A549 (cell line): Measurements from ENCODE around the gene TRIO.

Source experiments
- BHLHE40 ChIP-seq: IDR thresholded peaks from 2 replicates; pipeline ENCODE4 v1.6.1; 2012; ENCODE audit warnings: low read depth, low read length, inconsistent platforms
- CHD4 ChIP-seq: fragments of 200-600 bp; sonication (generic); IDR thresholded peaks from 2 replicates; pipeline ENCODE4 v1.6.1; 2016; ENCODE audit warnings: antibody characterized with exemption, mild to moderate bottlenecking, borderline replicate concordance
- CTCF ChIP-seq: fragments of >200 bp; sonication (Bioruptor Twin); formaldehyde crosslinking; IDR thresholded peaks from 3 replicates; pipeline ENCODE4 v1.5.1; 2016
- ELK1 ChIP-seq: fragments of 150-350 bp; IDR thresholded peaks from 2 replicates; pipeline ENCODE4 v1.6.1; 2014; ENCODE audit warnings: low read depth, mild to moderate bottlenecking, low read length
- EP300 ChIP-seq, 2 experiments: fragments of >200 bp; sonication (Bioruptor Twin); formaldehyde crosslinking; IDR thresholded peaks; 2 replicates in 1 of 2; 3 replicates in 1 of 2; pipeline ENCODE4 v1.6.1; 2016 to 2017
- HDAC2 ChIP-seq: fragments of 200-600 bp; sonication (generic); IDR thresholded peaks from 2 replicates; pipeline ENCODE4 v1.6.1; 2016
- HMGXB4 ChIP-seq: fragments of 250-450 bp; sonication (Bioruptor Pico); IDR thresholded peaks from 2 replicates; pipeline ENCODE4 v1.5.0; 2021; ENCODE audit warnings: mild to moderate bottlenecking, moderate library complexity, borderline replicate concordance
- JUN ChIP-seq, 2 experiments: fragments of >200 bp; sonication (Bioruptor Twin); formaldehyde crosslinking; IDR thresholded peaks; 2 replicates in 1 of 2; 3 replicates in 1 of 2; pipeline ENCODE4 v1.6.1; 2016 to 2017
- JUNB ChIP-seq: fragments of >200 bp; sonication (Bioruptor Twin); formaldehyde crosslinking; IDR thresholded peaks from 2 replicates; pipeline ENCODE4 v1.6.1; 2016
- MYC ChIP-seq: IDR thresholded peaks from 2 replicates; pipeline ENCODE4 v1.6.1; 2012; ENCODE audit warnings: mild to moderate bottlenecking, inconsistent platforms, low read length, improper control_type of control experiment, borderline replicate concordance
- POLR2A ChIP-seq: IDR thresholded peaks from 2 replicates; pipeline ENCODE4 v1.6.1; 2012; ENCODE audit warnings: mild to moderate bottlenecking, low read length
- RAD21 ChIP-seq, 2 experiments: fragments of >200 bp in 1 of 2; sonication (Bioruptor Twin) in 1 of 2; formaldehyde crosslinking in 1 of 2; IDR thresholded peaks in 1 of 2; conservative IDR thresholded peaks in 1 of 2; 2 replicates in 1 of 2; 3 replicates in 1 of 2; pipeline ENCODE4 v1.6.1; 2012 to 2018; ENCODE audit warnings: inconsistent platforms in 1 of 2
- REST ChIP-seq: fragments of 200-600 bp; sonication (generic); IDR thresholded peaks from 2 replicates; pipeline ENCODE4 v1.6.1; 2016; ENCODE audit warnings: antibody characterized with exemption, mild to moderate bottlenecking, moderate library complexity
- ZSCAN20 ChIP-seq: fragments of 250-450 bp; sonication (Bioruptor Pico); IDR thresholded peaks from 2 replicates; pipeline ENCODE4 v1.8.0; 2022; ENCODE audit warnings: mild to moderate bottlenecking, moderate library complexity

GRCh38 chr5:14410394-14411201 lies 267.5 kb downstream of the TRIO start:
- TF ChIP-seq CTCF (no peak), MYC (no peak), HDAC2 (no peak), POLR2A (no peak), JUN (IDR thresholded peaks at IDR 0.05) (no peak), RAD21 (conservative IDR thresholded peaks at IDR 0.05 in 1 of 2, IDR thresholded peaks at IDR 0.05 in 1 of 2) (no peak), ZSCAN20 (CRISPR knock-in tag) (no peak), ELK1 (no peak), HMGXB4 (CRISPR knock-in tag) (no peak), EP300 (IDR thresholded peaks at IDR 0.05) (no peak), JUNB (no peak), BHLHE40 (no peak), CHD4 (no peak), REST (no peak)
